NCI-H146 treated with DMSO at 0.1 percent for 48 hours (cell line): Measurements from ENCODE around the gene LRRTM2.
"Not testable (repeated sequence)": the region's sequence is repeated elsewhere in the genome, so short reads cannot be mapped to it uniquely, and the experiment has no call there.

Experiments used
- DNase-seq: peaks from one replicate; lab custom pipeline; 2025; ENCODE audit not compliant: unreplicated experiment; lab: John Stamatoyannopoulos, UW

Gene LRRTM2

DNA sequence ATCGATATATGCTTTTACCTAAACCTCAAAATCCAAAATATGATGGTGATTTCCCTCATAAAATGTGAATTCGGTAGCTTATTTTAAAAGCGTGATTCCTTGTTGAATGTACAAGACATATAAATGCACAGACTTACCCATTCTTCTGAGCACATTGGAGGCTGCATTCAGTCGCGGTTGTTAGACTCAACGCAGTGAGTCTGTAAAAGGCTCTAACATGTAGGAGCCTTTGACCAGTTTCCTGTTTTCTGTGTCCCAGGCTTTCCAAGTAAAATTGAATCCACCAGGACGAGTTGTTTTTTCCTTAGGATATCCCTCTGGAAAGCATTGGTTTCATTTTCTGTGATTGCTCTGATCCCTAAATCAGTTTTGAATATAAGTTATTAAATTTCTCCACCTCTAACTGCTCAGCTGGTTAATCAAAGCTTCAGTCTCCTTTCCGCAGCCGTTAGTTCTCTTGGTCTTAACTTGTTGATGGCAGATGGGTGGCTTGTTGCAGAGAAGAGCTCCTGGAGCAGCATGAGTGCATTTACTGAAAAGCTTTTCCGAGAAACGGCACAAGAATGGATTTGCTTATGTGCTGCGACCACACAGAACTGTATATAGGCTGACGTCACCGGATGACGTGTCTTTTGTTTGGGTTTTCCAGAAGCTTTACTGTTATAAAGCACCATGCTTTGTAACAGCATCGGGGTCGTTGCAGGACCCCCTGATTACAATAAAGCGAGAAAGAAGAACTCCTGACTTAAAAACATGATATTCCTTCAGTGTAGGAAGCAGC, at the start of gene LRRTM2:
Gene LRRTM2, minus strand, starts transcription at position 565 of the 781 bp plus-strand sequence. Its CDS starts 424 bp downstream, at position 141.
- DNase-seq, result no peak

DNA sequence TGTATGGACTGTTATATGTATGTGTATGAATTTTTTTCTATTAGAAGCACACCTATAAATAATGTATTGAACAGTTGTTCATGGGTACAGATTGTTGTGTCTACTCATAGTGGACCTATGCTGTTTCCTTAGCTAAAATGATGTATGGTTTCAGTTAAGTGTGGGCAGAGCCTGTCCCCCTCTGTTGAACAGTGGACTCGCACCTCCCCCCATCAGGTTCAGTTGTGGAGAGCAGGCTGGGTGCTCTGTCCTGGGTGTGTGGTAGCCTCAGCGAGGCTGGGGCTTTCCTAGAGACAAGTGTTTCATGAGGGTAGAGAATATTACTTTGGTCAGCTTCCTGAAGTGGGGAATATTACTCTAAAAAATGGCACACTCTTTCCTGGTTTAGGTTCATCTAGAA, 47.4 kb upstream of the LRRTM2 start:
- DNase-seq, result no peak

- DNase-seq, result not testable (repeated sequence)
These were observed 46.2 kb upstream of the LRRTM2 start for GRCh38 chr5:138921362-138921761.

- DNase-seq, result no peak
These were observed 45.0 kb upstream of the LRRTM2 start for GRCh38 chr5:138920181-138920580.

DNA sequence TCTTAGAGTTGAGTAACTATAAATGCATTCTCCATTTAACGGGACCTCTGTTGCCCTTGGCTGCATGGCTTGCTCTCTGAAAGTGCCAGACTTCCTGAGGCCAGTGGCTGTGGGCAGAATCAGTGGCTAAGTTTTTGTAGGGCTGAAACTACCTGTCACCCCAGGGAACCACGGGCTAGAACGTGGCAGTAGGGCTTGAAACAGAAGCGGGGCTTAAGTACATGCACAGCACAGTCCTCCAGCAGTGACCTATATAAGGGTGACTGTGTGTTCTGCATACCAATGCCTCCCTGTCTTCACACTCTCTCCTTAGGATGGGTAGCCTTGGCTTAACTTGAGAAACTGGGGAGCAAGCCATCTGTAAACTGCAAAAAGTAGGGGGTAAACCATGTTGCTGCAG, 43.6 kb upstream of the LRRTM2 start:
- no peak for DNase-seq

DNA sequence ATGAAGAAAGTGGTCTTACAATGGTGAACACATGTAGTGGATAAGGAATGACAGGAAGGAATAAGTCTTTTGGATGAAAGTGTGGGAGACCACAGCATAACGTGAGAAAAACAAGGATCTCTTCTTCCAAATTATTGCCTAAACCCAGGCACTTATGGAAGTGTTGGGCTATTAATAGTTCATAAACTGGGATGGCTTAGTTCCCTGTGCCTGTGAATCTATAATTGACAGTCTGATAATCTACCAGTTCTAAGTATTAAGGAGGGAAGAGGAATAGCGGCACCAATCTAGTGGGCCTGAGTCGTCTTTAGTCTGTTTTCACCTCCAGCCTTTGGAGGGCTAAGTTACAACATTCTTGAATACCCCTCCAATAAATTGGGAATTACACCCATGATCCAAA, 39.2 kb upstream of the LRRTM2 start:
- DNase-seq, result no peak

DNA sequence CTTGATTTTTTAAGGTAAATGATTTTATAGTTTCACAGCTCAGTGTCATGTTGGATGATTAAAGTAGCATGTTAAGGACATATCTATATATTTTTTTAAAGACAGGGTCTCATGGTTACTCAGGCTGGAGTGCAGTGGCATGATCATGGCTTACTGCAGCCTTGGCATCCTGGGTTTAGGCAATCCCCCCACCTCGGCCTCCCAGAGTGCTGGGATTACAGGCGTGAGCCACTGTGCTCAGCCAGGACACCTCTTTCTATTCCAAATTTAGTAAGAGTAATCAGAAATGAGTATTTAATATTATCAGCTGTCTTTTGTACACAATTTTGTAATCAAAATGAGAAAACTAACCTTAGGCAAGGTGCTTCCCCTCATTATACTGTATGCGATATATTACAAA, 38.6 kb upstream of the LRRTM2 start:
- no peak for DNase-seq

- no peak for DNase-seq
These were observed 37.0 kb upstream of the LRRTM2 start for GRCh38 chr5:138912093-138912492.

- no peak for DNase-seq
These were observed 36.3 kb upstream of the LRRTM2 start for GRCh38 chr5:138911441-138911840.

DNA sequence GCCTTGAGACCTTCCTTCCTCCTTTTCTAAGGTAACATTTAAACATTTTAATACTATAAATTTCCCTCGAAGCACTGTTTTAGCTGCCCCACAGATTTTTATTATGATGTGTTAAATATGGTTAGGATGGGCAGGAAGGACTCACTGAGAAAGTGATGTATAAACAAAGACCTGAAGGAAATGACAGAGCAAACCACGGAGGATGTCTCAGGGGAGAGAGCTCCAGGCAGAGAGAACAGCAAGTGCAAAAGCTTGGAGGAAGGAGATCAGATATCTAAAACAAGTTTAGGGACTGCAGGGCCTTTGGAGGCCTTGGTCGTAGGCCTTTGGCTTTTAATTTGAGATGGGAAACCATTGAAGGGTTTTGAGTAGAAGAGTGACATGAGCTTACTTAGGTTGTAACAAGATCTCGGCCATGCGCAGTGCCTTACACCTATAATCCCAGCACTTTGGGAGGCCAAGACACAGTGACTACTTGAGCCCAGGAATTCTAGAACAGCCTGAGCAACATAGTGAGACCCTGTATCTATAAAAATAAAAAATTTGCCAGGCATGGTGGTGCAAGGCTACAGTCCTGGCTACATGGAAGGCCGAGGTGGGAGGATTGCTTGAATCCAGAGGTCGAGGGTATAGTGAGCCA, 35.5 kb upstream of the LRRTM2 start:
- no peak for DNase-seq

- no peak for DNase-seq
These were observed 34.6 kb upstream of the LRRTM2 start for GRCh38 chr5:138909734-138910133.

DNA sequence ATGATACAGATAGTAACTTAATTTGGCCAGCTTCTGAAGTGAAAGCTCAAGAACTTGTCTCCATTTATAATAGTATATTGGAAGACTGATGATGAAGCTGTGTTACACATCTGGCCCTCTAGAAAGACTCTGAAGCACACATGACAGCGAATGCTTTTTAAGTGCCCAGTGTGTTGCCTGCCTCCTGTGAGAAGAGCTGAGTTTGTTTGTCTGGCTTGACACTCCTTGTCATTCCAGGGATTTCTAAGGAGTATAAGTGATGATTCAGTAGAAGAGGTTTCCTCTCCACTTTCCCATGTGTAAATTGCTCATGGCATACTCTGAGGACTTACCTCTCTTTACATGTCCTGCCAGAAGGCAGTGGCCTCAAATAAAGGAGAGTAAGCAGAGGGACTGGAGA, 30.4 kb upstream of the LRRTM2 start:
- no peak for DNase-seq

GRCh38 chr5:138903130-138903775, 28.1 kb upstream of the LRRTM2 start:
- no peak for DNase-seq

- no peak for DNase-seq
These were observed 26.6 kb upstream of the LRRTM2 start for GRCh38 chr5:138901716-138902115.

DNA sequence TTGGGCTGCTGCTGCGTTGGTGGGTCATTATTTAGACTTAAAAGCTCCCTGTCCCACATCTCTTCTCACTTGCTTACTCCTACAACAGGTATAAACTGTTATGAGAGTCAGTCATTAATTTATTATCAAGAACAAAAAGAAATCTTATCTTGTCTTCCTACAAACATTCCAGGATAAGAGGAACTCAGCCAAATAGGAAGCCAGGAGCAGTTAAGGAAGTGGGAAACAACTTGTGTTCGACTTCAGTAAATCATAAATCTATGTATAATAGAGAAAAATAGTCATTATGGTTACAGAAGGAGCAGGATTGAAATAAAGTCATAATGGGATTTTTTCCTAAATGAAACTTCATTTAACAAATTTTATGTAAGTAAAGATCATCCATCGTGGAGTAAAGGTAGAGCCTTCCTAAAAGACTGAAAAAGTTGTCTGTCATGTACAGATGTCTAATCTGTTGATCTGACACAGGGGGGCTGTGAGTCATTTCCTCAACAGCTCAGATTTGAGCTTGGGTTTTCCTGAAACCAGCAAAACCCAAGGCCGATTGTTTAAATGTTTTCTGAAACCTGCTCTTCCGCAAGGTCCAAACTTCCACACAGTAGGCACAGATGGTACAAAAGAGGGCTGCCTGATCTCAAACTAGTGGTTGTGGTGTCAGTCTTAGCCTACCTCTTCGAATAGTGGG, 25.3 kb upstream of the LRRTM2 start:
- no peak for DNase-seq

GRCh38 chr5:138898742-138899141, 23.6 kb upstream of the LRRTM2 start:
- DNase-seq, result no peak

DNA sequence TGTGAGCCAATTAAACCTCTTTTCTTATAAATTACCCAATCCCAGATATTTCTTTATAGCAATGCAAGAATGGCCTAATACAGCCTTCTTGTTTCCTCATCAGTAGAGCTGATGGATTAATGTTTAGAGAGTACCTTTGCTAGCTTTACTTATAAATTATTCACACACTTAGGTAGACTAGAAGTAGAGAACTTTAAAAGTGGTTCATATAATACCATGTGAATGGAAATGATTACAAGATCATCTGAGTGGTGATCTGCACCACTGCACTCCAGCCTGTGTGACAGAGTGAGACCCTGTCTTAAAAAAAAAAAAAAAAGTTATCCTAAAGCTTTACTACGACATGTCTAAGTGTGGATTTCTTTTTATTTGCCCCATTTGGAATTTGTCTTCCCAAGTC, 23.2 kb upstream of the LRRTM2 start:
- DNase-seq, result no peak

DNA sequence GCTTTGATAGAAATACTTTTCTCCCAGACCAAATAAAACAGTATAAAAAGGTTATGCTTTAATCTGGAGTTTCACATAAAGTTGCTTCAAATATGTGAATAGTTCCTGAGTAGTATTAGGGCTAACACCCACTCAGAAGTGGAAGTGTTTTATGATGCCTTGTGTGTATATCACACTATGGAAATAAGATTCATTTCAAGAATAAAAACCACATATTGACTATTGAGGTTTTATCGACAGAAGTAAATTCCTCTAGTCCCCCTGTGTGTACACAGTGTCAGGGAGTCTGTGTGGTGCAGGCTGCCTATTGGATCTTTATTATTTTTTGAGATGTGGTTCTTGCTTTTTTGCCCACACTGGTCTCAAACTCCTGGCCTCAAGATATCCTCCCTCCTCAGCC, 20.8 kb upstream of the LRRTM2 start:
- no peak for DNase-seq

DNA sequence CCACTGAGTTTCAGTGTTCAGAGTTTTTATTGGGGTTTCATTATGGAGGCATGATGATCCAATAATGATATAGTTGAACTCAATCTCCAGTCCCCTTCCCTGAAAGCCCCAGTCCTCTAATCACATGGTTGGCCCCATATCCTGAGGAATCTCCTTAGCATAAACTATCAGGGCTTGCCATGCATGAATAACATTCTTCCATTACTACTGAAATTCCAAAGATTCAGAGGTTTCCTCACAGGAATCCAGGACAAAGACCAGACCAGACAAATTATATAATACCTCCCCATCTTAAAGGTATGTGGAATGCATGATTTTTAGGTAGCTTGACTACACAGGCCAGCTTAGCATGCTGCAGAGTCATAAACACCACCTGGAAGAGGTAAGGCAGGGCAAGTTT, 15.5 kb upstream of the LRRTM2 start:
- no peak for DNase-seq

- no peak for DNase-seq
These were observed 14.9 kb upstream of the LRRTM2 start for GRCh38 chr5:138889994-138890393.

DNA sequence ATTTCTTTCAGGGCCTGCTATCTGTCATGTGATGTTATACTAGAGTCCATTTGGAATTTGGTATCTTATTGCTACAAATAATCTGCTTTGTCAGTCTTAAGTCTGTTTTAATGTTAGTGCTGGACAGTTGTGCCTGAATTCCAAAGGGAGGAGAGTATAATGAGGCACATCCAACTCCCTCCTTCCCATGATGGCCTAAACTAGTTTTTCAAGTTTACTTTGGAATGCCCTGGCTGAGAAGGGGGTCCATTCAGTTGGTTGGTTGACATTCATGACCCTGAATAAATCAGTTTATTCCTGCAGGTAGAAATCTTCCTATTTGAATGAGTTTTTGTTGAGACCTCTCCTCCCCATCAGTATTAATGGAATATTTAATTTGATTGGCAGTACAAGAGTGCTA, 9.4 kb upstream of the LRRTM2 start:
- no peak for DNase-seq

DNA sequence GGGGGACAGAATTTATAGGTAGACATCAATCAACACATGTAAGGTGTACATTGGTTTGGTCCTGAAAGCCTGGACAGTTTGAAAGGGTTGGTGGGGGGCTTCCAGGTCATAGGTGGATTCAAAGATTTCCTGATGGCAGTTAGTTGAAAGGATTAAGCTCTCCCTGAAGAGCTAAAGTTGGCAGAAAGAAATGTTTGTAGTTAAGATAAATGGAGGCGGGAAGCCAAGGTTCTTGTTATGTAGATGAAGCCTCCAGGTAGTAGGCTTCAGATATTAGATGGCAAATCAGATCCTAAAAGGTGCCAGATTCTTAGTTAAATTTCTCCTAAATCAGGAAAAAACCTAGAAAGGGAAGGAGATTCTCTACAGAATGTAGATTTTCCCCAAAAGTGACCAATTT, 9.0 kb upstream of the LRRTM2 start:
- no peak for DNase-seq
